Measurements from ENCODE around the gene IDUA. TPM values are rescaled to one million over a fixed set of nuclear protein-coding genes. Genes with fewer than 3 reads are reported as not detected.

IDUA gene
- total RNA-seq, 6 experiments from 2014 or later = 20.9 to 40.3 (median 23.3) TPM

DNA sequence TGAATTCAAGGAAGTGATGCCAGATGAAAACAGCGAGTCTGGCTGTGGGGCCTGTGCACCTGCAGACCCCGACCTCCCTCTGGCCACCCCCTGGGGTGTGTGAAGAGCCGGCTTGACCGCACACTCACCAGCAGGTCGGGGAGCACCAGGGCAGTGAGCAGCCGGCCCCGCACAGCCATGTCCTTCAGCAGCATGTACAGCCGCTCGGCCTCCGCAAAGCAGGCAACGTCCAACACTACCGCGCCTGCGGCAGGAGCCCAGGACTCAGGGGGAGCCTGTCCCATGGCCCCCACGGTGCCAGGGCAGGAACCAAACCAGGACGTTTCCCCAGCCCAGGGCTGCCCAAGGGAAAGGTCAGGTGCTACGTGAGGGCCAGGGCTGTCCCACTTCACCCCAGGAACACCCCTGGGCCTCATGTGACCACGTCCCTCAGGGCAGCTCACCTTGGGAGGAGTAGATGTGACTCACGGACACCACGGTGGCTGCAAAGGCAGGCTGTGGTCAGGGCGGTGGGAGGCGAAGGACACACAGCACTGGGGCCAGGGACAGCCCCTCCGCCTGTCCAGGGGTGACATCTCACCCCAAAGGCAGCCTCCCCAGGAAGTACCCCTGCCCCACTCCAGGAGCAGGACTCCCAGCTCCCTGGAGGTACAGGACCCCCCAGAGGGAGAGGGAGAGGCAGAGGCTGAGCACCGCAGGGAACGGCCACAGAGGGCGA, 21.6 kb upstream of the IDUA start:
- Mint-ChIP-seq H3K27ac (no peak overlapping the region), H3K9me3 (no peaks in the 10 kb centered on the region), H3K4me3 (no peak overlapping the region), H3K36me3 (ENCODE audit: low read depth) (no peaks in the 10 kb centered on the region), H3K4me1 (ENCODE audit: low read depth) (no peaks in the 10 kb centered on the region), H3K27me3 (ENCODE audit: insufficient read depth) (peaks cover 1% of the 10 kb centered on the region)
- no peak for TF ChIP-seq CTCF (IDR thresholded peaks at IDR 0.05)
- DNase-seq = no peak

DNA sequence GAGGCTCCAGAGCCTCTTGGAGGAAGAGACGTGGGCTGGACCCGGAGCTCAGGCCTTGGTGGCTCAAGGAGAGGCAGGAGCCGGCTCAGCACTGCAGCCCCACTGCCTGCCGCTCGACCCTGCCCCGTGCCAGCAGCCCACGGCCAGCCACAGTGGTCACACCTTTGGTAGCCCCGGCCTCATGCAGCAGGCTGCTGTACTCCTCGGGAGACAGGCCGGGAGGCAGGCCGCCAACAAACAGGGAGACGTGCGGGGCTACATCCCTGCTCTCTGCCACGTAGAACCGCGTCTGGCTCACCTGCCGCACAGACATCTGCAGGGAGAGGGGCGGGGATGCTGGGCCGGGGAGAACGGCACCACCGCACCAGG, 21.1 kb upstream of the IDUA start:
- no peak for TF ChIP-seq CTCF (IDR thresholded peaks at IDR 0.05)

DNA sequence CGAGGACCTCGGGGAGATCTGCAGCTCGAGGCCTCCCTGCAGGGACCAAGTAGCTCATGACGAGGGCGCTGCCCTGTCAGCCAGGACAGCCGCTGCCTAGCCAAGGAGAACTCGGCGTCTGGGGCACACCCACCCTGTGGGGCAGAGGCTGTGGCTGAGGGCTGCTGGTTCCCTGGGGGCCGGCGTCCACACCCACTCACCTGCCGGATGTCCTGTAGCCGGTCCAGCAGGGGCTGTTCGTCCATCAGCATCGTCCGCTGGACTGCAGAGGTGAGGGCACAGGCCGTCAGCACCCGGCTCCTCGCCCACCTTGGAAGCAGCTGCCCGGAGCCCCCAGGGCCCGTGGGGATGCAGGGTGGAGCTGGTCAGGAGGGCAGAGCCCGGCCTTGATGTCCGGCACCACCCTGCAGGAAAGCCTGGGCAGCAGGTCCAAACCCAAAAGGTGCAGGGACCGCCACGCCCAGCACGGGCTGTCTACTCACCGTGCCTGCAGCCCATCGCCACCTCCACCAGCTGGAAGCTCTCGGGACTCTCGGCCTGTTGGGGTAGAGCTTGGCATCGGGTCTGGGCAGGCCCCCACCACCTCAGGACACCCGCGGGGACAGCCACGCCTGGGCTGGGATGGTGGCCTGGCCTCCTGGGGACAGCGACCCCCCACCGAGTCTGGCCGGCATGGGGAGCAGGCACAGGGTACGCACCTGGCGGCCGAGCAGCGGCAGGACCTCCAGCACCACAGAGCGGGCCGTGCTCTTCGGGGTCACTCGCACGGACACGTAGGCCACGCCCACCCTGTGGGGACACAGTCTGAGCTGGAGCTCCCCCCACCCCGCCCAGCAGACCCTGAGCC, 20.4 kb upstream of the IDUA start:
- Mint-ChIP-seq H3K4me1 (ENCODE audit: low read depth) (peaks cover 7% of the 10 kb centered on the region), H3K27me3 (ENCODE audit: insufficient read depth) (peaks cover 1% of the 10 kb centered on the region), H3K4me3 (no peak overlapping the region), H3K27ac (no peak overlapping the region), H3K36me3 (ENCODE audit: low read depth) (no peaks in the 10 kb centered on the region; the same call in 1 of the 2 replicates), H3K9me3 (no peaks in the 10 kb centered on the region)
- DNase-seq = no peak
- no peak for TF ChIP-seq CTCF (IDR thresholded peaks at IDR 0.05)

More for the DNA sequence above, 21.1 kb upstream of the IDUA start:
- Mint-ChIP-seq H3K36me3 (ENCODE audit: low read depth) (no peaks in the 10 kb centered on the region; the same call in 1 of the 2 replicates), H3K27me3 (ENCODE audit: insufficient read depth) (peaks cover 1% of the 10 kb centered on the region), H3K27ac (no peak overlapping the region), H3K4me3 (no peak overlapping the region), H3K4me1 (ENCODE audit: low read depth) (peaks cover 4% of the 10 kb centered on the region), H3K9me3 (no peaks in the 10 kb centered on the region)
- no peak for DNase-seq

GRCh38 chr4:967113-968104, 19.4 kb upstream of the IDUA start:
- H3K4me3 Mint-ChIP-seq = no peak overlapping the region
- no peaks in the 10 kb centered on the region for H3K9me3 Mint-ChIP-seq
- no peaks in the 10 kb centered on the region; the same call in 1 of the 2 replicates for H3K36me3 Mint-ChIP-seq (ENCODE audit: low read depth)
- no peak overlapping the region for H3K27ac Mint-ChIP-seq
- H3K4me1 Mint-ChIP-seq (ENCODE audit: low read depth) = peaks cover 7% of the 10 kb centered on the region
- H3K27me3 Mint-ChIP-seq (ENCODE audit: insufficient read depth) = no peaks in the 10 kb centered on the region; the same call in 1 of the 2 replicates
- no peak for TF ChIP-seq CTCF (IDR thresholded peaks at IDR 0.05)
- DNase-seq = no peak

- Mint-ChIP-seq H3K27me3 (ENCODE audit: insufficient read depth) (no peaks in the 10 kb centered on the region; the same call in 1 of the 2 replicates), H3K27ac (no peak overlapping the region), H3K4me3 (no peak overlapping the region), H3K4me1 (ENCODE audit: low read depth) (peaks cover 7% of the 10 kb centered on the region), H3K9me3 (no peaks in the 10 kb centered on the region), H3K36me3 (ENCODE audit: low read depth) (no peaks in the 10 kb centered on the region; the same call in 1 of the 2 replicates)
- no peak for DNase-seq
- TF ChIP-seq CTCF (IDR thresholded peaks at IDR 0.05) = no peak
Measured at GRCh38 chr4:968221-968620, 18.6 kb upstream of the IDUA start.

Data from HFFc6 (cell line).